COLO829 (cell line): ENCODE measurements around the gene IBA57.

ENCODE experiments used
- DNase-seq: peaks from one replicate; pipeline ENCODE4 v3.0.0; 2012; ENCODE audit warnings: low spot score

Gene IBA57

GRCh38 chr1:228156941-228157728 lies 8.5 kb upstream of the IBA57 start:
- DNase-seq = no peak

GRCh38 chr1:228157729-228158126 lies 7.9 kb upstream of the IBA57 start:
- DNase-seq = no peak

GRCh38 chr1:228158151-228159007 lies 7.2 kb upstream of the IBA57 start:
- no peak for DNase-seq

- DNase-seq = no peak
These were observed 6.5 kb upstream of the IBA57 start for GRCh38 chr1:228159008-228159665.

- no peak for DNase-seq
These were observed 5.3 kb upstream of the IBA57 start for GRCh38 chr1:228160201-228160761.

- DNase-seq = no peak
These were observed 4.2 kb upstream of the IBA57 start for GRCh38 chr1:228161362-228161761.

GRCh38 chr1:228161866-228162265 lies 3.7 kb upstream of the IBA57 start:
- no peak for DNase-seq

GRCh38 chr1:228162286-228163006 lies 3.2 kb upstream of the IBA57 start:
- DNase-seq = no peak

GRCh38 chr1:228163007-228163753 lies 2.4 kb upstream of the IBA57 start:
- DNase-seq = no peak

GRCh38 chr1:228163776-228164519 lies 1.7 kb upstream of the IBA57 start:
- DNase-seq = no peak

GRCh38 chr1:228164561-228165371 lies 838 bp upstream of the IBA57 start:
- DNase-seq = no peak

GRCh38 chr1:228166170-228166936 lies 749 bp downstream of the IBA57 start:
- DNase-seq = no peak

- no peak for DNase-seq
These were observed 3.1 kb downstream of the IBA57 start for GRCh38 chr1:228168563-228169270.

- DNase-seq = no peak
These were observed 3.7 kb downstream of the IBA57 start for GRCh38 chr1:228169345-228169744.

GRCh38 chr1:228170666-228171065 lies 5.1 kb downstream of the IBA57 start:
- no peak for DNase-seq

- DNase-seq = no peak
These were observed 5.8 kb downstream of the IBA57 start for GRCh38 chr1:228171221-228171891.
